HG02678 (cell line): ENCODE results near the gene FCHSD2.
"Not testable (repeated sequence)": the region's sequence is repeated elsewhere in the genome, so short reads cannot be mapped to it uniquely, and the experiment has no call there.

ENCODE experiments used
- ATAC-seq: cut with Tn5 transposase; IDR thresholded peaks from one replicate; pipeline ENCODE4 v1.9.1; 2021; ENCODE audit warnings: mild to moderate bottlenecking, moderate library complexity; ENCODE audit not compliant: unreplicated experiment

FCHSD2 gene

DNA sequence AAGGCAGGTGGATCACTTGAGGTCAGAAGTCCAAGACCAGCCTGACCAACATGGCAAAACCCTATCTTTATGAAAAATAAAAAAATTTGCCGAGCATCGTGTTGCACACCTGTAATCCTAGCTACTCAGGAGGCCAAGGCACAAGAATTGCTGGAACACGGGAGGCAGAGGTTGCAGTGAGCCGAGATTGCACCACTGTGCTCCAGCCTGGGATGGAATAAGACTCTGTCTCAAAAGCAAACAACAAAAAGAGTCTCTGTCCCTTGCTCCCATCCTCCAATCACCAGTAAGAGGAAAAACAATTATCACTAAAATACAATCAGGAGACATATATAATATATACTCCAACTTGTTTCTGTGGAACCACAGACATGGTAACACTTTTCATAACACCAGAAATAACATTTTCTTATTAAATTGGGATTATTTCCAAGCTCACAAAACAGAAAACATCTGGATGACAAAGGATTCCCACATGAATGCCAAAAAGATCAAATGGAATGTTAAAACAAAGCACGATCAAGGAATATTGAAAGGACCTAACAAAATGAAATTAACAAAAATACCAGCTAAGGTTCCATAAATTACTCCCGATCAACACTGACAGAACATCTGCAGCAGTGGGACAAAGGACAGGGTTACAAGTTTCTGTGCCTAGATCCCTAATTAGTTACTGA is 15.2 kb downstream of the FCHSD2 start:
- no peak for ATAC-seq

DNA sequence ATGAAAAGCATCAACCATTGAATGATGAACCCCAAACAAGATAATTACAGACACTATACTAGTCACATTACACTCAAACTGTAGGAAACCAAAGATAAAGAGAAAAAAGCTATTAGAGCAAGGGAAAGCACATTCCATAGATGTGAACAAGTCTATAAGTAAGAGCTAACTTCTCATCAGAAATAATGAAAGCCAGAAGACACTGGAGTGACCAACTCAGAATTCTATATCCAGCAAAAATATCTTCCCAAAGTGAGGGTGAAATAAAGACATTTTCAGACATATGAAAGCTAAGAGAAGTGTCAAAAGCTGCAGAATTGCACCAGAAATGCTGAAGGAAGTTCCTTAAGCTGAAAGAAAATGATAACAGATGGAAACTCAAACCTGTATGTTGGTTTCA is 17.3 kb downstream of the FCHSD2 start:
- no peak for ATAC-seq

DNA sequence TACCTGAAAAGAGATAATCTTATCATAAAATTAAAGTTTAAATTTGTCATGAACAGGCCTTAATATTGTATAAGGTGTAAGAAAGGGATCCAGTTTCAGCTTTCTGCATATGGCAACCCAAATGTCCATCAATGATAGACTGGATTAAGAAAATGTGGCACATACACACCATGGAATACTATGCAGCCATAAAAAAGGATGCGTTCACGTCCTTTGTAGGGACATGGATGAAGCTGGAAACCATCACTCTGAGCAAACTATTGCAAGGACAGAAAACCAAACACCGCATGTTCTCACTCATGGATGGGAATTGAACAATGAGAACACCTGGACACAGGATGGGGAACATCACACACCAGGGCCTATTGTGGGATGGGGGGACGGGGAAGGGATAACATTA is 18.2 kb downstream of the FCHSD2 start:
- not testable (repeated sequence) for ATAC-seq

DNA sequence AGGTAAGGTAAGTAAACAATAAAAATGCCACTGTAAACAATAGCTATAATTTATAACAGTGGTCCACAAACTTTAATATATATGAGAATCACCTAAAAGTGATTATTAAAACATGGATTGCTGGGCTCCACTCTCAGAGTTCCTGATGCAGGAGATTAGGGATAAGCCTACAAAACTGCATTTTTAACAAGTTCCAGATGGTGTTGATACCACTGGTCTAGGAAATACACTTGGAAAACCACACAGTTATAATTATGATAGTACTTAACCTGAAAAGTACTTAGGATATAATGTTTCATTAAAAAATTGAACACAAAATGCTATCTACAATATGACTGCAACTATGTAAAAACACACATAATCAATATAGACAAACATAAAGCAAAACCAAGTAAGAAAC is 20.4 kb downstream of the FCHSD2 start:
- ATAC-seq, result no peak

DNA sequence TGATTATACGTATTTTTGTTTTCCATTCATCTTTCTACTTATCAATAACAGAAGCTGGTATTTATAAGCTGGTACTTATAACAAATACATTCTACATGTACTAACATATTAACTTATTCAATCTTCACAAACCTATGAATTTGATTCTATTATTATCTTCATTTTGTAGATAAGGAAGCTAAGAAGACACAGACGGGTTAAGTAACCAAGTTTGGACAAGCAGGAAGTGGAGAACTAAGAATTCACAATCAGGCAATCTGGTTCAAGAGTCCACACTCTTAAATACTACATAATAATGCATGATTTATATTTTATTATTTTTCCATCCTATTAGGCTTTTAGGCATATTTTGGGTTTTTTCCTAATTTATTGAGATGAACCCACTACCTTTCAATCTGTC is 25.0 kb downstream of the FCHSD2 start:
- ATAC-seq, result no peak

DNA sequence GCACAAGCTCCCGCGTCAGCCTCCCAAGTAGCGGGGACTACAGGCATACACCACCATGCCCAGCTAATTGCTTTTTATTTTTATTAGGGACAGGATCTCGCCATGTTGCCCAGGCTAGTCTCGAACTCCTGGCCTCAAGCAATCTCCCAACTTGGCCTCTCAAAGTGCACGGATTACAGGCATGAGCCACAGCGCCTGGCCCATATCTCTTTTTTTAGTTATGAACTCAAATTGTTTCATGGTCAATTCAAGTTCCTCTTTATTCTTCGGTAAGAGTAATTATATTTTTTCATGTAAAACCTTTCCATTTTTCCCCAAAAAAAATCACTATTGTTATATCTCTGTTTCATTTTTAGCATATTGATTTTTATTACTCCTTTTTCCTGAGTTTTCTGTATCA is 25.5 kb downstream of the FCHSD2 start:
- no peak for ATAC-seq

DNA sequence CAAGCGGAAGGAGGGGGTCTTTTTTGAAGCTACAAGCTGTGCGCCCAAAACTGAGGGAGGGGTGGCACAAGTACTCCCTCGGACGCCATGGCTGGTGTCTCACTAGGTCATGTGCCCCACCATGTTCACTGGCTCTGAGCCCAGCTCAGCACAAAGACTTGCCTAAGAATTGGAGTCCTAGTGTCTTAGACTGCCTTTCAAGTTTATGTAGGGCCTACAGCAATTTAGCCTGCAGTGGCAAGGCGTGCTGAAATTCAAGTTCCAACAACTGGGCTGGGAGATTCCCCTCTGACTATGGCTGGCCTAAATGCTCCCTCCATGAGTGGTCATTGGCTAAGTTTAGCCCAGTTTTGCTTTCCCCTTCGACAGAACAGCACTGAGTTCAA is 27.3 kb downstream of the FCHSD2 start:
- no peak for ATAC-seq

DNA sequence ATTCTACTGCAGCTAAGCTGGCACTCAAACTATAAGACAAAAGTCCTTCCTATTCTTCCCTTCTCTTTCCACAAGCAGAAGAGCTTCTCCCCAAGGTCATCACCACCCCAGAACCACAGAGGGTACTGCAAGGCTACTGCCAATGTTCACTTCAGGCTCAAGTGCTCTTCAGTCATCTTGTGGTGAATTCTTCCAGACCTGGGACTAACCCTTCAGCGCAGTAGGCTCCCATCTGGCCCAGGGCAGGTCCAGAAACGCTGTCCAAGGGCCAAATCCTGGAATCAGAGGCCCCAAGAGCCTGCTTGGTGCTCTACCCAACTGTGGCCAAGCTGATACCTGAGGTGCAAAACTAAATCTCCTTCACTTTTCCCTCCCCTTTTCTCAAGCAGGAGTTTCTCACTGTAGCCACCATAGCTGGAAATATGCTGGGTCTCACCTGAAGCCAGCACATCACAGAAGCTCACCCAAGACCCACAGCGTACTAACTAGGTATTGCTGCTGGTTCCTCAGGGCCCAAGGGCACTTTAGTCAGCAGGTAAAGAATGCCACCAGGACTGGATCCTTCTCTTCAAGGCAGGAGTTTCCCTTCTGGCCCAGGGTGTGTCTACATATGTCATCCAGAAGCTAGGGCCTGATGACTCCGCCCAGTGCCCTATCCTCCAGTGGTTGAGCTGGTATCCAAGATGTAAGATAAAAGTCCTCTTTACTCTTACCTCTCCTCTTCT is 27.8 kb downstream of the FCHSD2 start:
- no peak for ATAC-seq

DNA sequence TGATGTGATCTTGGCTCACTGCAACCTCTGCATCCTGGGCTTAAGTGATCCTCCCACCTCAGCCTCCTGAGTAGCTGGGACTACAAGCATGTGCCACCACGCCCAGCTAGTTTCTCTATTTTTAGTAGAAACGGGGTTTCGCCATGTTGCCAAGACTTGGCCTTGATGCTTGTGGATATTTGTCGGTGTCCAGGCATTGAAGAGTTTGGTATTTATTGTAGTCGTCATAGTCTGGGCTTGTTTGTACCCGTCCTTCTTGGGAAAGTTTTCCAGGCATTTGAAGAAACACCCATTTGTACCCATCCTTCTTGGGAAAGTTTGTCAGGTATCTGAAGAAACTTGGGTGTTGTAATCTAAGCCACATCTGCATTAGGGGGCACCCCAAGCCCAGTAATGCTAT is 28.7 kb downstream of the FCHSD2 start:
- ATAC-seq, result no peak

DNA sequence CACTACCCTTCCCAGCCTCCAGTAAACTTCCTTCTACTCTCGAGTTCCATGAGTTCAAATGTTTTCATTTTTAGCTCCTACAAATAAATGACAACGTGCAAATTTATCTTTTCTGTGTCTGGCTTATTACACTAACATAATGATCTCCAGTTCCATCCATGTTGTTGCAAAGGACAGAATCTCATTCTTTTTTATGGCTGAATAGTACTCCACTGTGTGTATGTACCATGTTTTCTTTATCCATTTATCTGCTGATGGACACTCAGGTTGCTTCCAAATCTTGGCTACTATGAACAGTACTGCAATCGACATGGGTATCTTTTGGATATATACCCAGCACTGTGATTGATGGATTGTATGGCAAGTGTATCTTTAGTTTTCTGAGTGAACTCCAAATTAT is 34.5 kb downstream of the FCHSD2 start:
- ATAC-seq, result no peak

DNA sequence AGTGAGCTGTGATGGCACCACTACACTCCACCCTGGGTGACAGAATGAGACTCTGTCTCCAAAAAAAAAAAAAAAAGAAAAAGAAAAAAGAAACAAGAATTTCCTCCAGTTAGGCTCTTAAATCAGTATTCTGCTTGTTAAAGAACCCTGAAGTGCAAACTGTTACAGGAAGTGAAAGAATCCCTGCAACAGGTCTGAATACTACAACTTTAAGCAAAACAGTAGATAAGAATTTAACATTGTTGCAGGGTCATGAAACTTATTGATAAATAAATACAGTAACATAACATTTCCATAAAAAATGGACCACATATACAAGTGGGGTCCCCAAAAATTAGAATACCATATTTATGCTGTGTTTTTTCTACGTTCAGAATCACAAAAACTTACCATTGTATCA is 35.8 kb downstream of the FCHSD2 start:
- no peak for ATAC-seq

DNA sequence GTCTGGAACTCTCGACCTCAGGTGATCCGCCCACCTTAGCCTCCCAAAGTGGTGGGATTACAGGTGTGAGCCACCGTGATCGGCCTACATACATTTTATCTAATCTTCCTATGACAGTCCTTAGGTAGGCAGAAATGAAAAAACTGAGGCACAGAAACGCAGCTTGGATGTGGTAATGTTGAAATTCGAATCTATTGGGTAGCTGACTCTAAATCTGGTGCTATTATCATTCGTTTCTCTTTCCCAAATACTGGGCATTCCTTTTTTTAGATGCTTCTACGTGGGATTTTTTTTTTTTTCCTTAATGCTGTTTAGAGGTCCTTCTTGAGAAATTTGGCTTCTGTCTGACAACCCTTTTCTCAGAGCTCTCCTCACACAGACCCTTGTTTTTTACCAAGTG is 41.5 kb downstream of the FCHSD2 start:
- ATAC-seq, result no peak

DNA sequence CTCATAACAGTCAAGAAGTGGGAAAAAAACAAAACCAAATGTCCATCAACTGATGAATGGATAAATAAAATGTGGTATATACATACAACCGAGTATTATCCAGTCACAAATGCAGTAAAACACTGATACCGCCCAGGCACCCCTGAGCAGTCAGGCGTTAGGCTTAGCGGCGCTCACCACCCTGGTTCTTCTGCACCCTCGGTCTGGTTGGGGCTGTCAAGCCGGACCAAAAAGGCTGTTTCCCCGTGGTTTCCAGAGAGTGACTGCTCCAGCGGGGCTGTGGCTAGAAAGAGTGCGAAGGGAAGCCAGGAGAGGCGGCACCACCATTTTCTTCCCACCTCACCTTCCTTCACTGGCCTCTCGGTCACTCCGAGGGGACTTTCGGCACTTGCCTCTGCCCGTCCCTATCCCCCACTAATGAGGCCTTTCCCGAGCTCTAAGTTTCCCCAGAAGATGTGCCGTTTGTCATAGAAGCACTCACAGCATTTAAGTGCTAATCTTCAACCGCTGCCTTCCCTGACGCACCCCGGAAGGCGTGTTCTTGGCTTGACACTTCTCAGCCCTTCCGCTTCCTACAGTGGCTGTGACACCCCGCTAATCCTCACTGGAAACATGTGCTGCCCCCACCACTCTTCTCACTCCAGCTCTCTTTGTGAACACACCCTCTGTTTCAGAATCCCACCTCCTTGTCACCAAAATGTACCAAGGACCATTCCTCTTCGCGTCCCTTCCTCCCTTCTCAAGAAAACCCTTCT is 42.4 kb downstream of the FCHSD2 start:
- no peak for ATAC-seq

DNA sequence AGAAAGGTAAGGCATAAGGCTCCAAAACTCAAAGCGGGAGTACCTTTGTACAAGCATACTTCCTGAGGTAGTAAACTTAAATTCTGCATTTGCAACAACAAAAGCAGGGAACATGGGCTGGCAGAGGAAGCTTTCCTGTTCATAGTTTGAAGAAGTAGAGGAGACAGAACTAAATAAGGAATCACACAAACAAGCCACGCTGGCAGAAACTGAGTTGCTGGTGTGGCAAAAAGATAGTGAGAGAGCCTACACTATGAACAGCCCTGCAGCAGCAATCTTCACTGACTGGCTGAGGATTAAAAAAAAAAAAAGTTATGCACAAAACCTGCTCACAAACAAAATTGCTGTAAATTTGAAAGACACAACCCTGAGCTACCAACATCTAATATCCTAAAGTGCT is 46.5 kb downstream of the FCHSD2 start:
- ATAC-seq, result no peak

DNA sequence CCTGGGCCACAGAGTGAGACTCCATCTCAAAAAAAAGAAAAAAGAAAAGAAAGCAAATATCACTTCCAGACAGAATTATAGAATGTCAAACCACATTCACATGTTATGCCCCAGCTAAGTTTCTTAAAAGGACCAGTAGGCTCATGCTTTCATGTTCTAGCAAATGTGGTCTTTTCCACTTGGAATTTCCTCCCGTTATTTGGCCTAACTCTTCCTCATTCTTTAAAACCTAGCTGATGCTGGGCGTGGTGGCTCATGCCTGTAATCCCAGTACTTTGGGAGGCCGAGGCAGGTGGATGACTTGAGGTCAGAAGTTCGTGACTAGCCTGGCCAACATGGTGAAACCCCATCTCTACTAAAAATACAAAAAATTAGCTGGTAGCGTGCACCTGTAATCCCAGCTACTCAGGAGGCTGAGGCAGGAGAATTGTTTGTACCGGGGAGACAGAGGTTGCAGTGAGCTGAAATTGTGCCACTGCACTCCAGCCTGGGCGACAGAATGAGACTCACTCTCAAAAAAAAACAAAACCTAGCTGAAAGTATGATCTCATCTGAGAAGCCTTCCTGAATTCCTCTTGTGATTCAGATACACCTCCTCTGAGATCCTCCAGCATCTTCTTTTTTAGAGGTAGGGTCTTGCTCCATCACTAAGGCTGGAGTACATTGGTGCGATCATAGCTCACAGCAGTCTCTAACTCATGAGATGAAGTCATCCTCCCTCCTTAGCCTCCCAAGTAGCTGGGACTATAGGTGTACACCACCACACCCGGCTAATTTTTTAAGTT is 50.4 kb downstream of the FCHSD2 start:
- no peak for ATAC-seq

DNA sequence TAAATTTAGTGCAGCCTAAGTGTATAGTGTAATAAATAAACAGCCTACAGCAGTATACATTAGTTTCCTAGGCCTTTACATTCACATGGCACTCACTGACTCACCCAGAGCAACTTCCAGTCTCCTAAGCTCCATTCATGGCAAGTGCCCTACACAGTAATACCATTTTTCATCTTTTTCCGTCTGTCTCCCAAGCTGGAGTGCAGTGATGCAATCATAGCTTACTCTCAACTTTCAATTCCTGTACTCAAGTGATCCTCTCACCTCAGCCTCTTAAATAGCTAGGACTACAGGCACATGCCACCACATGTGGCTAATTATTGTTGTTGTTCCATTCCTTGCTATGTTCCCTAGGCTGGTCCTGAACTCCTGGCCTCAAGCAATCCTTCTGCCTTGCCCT is 54.4 kb downstream of the FCHSD2 start:
- no peak for ATAC-seq

DNA sequence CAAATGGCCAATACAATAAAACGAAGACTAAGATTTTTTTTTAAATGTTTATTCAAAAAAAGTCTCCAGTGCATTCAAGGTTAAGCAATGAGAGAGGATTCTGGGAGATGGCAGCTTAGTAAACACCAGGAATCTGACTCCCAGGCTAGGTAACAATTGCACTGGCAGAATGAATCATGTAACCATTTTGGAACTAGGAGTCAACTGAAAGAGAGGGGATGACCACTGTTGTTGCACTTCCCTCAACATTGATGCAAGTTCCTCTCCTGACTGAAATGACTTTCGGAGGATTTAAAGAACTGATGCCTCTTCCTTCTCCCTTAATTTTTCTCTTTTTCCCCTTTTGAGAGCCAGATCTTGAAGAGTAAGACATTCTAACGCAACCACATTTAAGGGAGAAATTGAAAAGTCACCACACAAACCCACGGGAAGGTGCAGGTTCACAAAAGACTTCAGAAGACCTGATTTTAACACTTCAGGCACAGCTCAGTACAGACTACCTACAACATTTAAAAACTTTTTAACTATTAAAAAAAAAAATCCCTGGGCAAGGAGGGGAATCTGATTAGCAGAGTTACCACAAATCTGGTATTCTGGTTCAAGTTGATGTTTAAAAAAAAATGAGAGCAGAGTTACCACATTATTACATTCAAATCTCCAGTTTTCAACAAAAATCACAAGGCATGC is 56.8 kb downstream of the FCHSD2 start:
- no peak for ATAC-seq

DNA sequence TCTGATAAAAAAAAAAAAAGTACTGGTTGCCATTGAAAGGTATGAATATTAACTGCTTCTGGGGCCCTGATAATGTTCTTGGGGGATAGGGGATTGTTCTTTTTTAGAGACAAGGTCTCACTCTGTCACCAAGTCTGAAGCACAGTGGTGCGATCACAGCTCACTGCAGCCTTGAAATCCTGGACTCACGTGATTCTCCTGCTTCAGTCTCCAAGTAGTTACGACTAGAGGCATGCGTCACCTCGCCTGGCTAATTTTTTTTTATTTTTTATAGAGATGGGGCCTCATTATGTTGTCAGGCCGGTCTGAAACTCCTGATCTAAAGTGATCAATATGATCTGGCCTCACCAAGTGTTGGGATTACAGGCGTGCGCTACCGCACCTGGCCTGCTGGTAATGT is 63.5 kb downstream of the FCHSD2 start:
- ATAC-seq, result no peak

DNA sequence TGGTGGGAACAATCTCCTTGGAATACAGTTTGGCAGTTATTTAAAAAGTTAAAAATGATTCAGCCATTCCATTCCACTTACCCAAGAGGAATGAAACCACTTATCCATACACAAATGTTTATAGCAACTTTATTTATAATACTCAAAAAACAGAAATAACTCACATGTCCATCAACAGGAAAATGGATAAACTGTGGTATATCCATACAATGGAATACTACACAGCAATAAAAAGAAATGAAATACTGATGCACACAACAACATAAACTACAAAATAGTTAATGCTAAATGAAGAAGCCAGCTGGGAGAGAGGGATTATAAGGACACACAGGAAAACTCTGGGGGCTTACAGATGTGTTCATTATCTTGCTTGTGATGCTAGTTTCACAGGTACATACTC is 64.7 kb downstream of the FCHSD2 start:
- no peak for ATAC-seq

DNA sequence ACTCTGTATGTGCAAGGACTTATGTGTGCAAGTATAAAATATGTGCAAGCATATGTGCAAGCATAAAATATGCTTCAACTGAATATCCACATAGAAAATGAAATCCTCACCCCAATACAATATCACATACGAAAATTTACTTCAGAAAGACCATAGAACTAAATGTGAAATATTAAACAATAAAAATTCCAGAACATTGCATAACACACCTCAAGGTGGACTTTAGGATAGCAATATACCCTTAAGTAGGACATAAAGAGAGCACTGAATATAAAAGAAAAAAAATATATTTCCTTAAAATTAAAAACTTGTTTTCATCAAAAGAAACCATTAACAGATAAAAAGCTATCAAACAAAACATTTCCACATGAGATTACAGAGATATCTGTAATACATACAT is 67.8 kb downstream of the FCHSD2 start:
- no peak for ATAC-seq
